HepG2 (cell line): Measurements from ENCODE around the gene ZMPSTE24. TPM values are rescaled to one million over a fixed set of nuclear protein-coding genes. Genes with fewer than 3 reads are reported as not detected.

ENCODE experiments used
- ATAC-seq: fragments of 200-7000 bp; cut with Tn5 transposase; 3 replicates; pipeline ENCODE4 v1.9.1; 2020; ENCODE audit warnings: mild to moderate bottlenecking, moderate library complexity
- BruUV-seq: library from RNA; stranded (reverse); fragments of 400-500 nt; replicated peaks from 2 replicates; lab custom pipeline; 2021; lab: Mats Ljungman, UMichigan
- CTCF ChIA-PET: fragments of 300-600 bp; formaldehyde crosslinking; extraction: SDS; loops from one replicate; lab custom pipeline; 2021; ENCODE audit warnings: low total read pairs, inconsistent platforms, low intra/inter-chr PET ratio; lab: Yijun Ruan, JAX
- POLR2A ChIA-PET: fragments of 350-600 bp; sonication (Branson Sonifier 250); formaldehyde crosslinking; loops from one replicate; lab custom pipeline; 2020; ENCODE audit warnings: antibody characterized with exemption, inconsistent platforms; lab: Yijun Ruan, JAX
- DNase-seq: peaks from one replicate; pipeline ENCODE4 v3.0.0-alpha.2; 2015; ENCODE audit warnings: low spot score
- FAIRE-seq: peaks from 3 replicates; lab custom pipeline; 2011; peaks lifted over from hg19 to GRCh38; lab: Jason Lieb, UNC
- H2AFZ ChIP-seq: one replicate; pipeline ENCODE4 v1.6.1; 2011; ENCODE audit warnings: low read length, inconsistent platforms
- H3K27ac ChIP-seq: fragments of 300-600 bp; 3 replicates; pipeline ENCODE4 v1.8.0; 2011; ENCODE audit warnings: mixed run types, mild to moderate bottlenecking, mixed read lengths, low read length, inconsistent platforms; ENCODE audit not compliant: insufficient read depth; ENCODE audit errors: extremely low read length
- H3K27me3 ChIP-seq, 2 experiments: fragments of 200-600 bp in 1 of 2; 2 replicates in 1 of 2; 3 replicates in 1 of 2; pipeline versions ENCODE4 v1.6.0 to v1.8.0; 2011; ENCODE audit warnings: low read length in 2 of 2, mild to moderate bottlenecking in 2 of 2, moderate library complexity in 2 of 2, inconsistent platforms in 1 of 2; ENCODE audit not compliant: insufficient read depth in 2 of 2, control insufficient read depth in 1 of 2
- H3K36me3 ChIP-seq, 2 experiments: fragments of 200-600 bp in 1 of 2; replicated peaks in 1 of 2; 2 replicates in 1 of 2; 3 replicates in 1 of 2; pipeline versions ENCODE4 v1.5.1 to v1.8.0; 2011; ENCODE audit warnings: low read length in 2 of 2, inconsistent platforms in 1 of 2; ENCODE audit not compliant: insufficient read depth in 2 of 2, control insufficient read depth in 1 of 2
- H3K4me1 ChIP-seq: 2 replicates; pipeline ENCODE4 v1.5.1; 2012; ENCODE audit warnings: low read length, inconsistent platforms; ENCODE audit not compliant: insufficient read depth
- H3K4me2 ChIP-seq: 2 replicates; pipeline ENCODE4 v1.6.0; 2011; ENCODE audit warnings: low read depth, low read length, inconsistent platforms
- H3K4me3 ChIP-seq, 3 experiments: fragments of 200-600 bp in 1 of 3; sonication (generic), shearing (Covaris generic) in 1 of 3; replicated peaks in 1 of 3; 2 replicates each; pipeline ENCODE4 v1.5.1; 2011 to 2016; ENCODE audit warnings: low read length in 3 of 3, inconsistent platforms in 2 of 3, low read depth in 2 of 3, mild to moderate bottlenecking in 2 of 3, control low read depth in 1 of 3, mixed read lengths in 1 of 3; ENCODE audit not compliant: insufficient read depth in 1 of 3
- H3K79me2 ChIP-seq: one replicate; pipeline ENCODE4 v1.6.1; 2011; ENCODE audit warnings: low read length, inconsistent platforms; ENCODE audit not compliant: insufficient read depth
- H3K9ac ChIP-seq: 2 replicates; pipeline ENCODE4 v1.6.0; 2011; ENCODE audit warnings: mild to moderate bottlenecking, low read depth, low read length, inconsistent platforms; ENCODE audit not compliant: insufficient read depth
- H3K9me3 ChIP-seq: 2 replicates; pipeline ENCODE4 v1.5.1; 2012; ENCODE audit warnings: mild to moderate bottlenecking, low read length
- H4K20me1 ChIP-seq: 2 replicates; pipeline ENCODE4 v1.6.0; 2011; ENCODE audit warnings: inconsistent platforms, mild to moderate bottlenecking, low read length, moderate library complexity; ENCODE audit not compliant: insufficient read depth
- ATAD3A ChIP-seq: sonication (generic); formaldehyde crosslinking; IDR thresholded peaks from 2 replicates; pipeline ENCODE4 v1.4.0; 2020; ENCODE audit warnings: missing genetic modification reagents
- BCL6 ChIP-seq: IDR thresholded peaks from 2 replicates; pipeline ENCODE4 v1.6.1; 2016; ENCODE audit warnings: missing genetic modification reagents, missing compliant biosample characterization
- DNMT1 ChIP-seq: sonication (generic); formaldehyde crosslinking; IDR thresholded peaks from 2 replicates; pipeline ENCODE4 v1.5.1; 2020; ENCODE audit warnings: mild to moderate bottlenecking, missing genetic modification reagents
- FOXC1 ChIP-seq: sonication (generic); formaldehyde crosslinking; IDR thresholded peaks from 2 replicates; pipeline ENCODE4 v1.8.0; 2022; ENCODE audit warnings: mild to moderate bottlenecking, missing genetic modification reagents, borderline replicate concordance
- GFI1 ChIP-seq: sonication (generic); formaldehyde crosslinking; IDR thresholded peaks from 2 replicates; pipeline ENCODE4 v1.5.0; 2020; ENCODE audit warnings: missing genetic modification reagents, mild to moderate bottlenecking, borderline replicate concordance
- IRX3 ChIP-seq: sonication (generic); formaldehyde crosslinking; IDR thresholded peaks from 2 replicates; pipeline ENCODE4 v1.8.1; 2023; ENCODE audit warnings: mild to moderate bottlenecking, low read depth, missing genetic modification reagents, borderline replicate concordance
- KDM2A ChIP-seq: sonication (generic); formaldehyde crosslinking; IDR thresholded peaks from 2 replicates; pipeline ENCODE4 v1.4.0; 2020; ENCODE audit warnings: low read depth, missing genetic modification reagents, borderline replicate concordance
- MED1 ChIP-seq: sonication (generic); formaldehyde crosslinking; IDR thresholded peaks from 2 replicates; pipeline ENCODE4 v1.4.0; 2020; ENCODE audit warnings: missing genetic modification reagents
- MLXIP ChIP-seq: sonication (generic); formaldehyde crosslinking; IDR thresholded peaks from 2 replicates; pipeline ENCODE4 v1.9.0; 2021; ENCODE audit warnings: missing genetic modification reagents, borderline replicate concordance
- NR2C2 ChIP-seq: sonication (generic); formaldehyde crosslinking; IDR thresholded peaks from 2 replicates; pipeline ENCODE4 v1.4.0; 2020; ENCODE audit warnings: missing genetic modification reagents, mild to moderate bottlenecking, moderate library complexity, borderline replicate concordance
- RFX5 ChIP-seq: IDR thresholded peaks from 2 replicates; pipeline ENCODE4 v1.6.1; 2011; ENCODE audit warnings: low read depth, low read length, improper control_type of control experiment
- SYNCRIP ChIP-seq: fragments of 200-400 bp; formaldehyde crosslinking; IDR thresholded peaks from 2 replicates; pipeline ENCODE4 v1.6.1; 2018; ENCODE audit warnings: mild to moderate bottlenecking, low read depth, low read length; ENCODE audit not compliant: insufficient read depth
- ZC3H4 ChIP-seq: sonication (generic); formaldehyde crosslinking; IDR thresholded peaks from 2 replicates; pipeline ENCODE4 v1.4.0; 2020; ENCODE audit warnings: missing genetic modification reagents, borderline replicate concordance
- ZMAT3 ChIP-seq: sonication (generic); formaldehyde crosslinking; conservative IDR thresholded peaks from 2 replicates; pipeline ENCODE4 v1.7.0; 2021; ENCODE audit warnings: missing genetic modification reagents
- ZNF33B ChIP-seq: sonication (generic); formaldehyde crosslinking; IDR thresholded peaks from 2 replicates; pipeline ENCODE4 v1.5.1; 2020; ENCODE audit warnings: mild to moderate bottlenecking, missing genetic modification reagents
- ZNF550 ChIP-seq: sonication (generic); formaldehyde crosslinking; IDR thresholded peaks from 2 replicates; pipeline ENCODE4 v1.4.0; 2020; ENCODE audit warnings: mild to moderate bottlenecking, missing genetic modification reagents, borderline replicate concordance
- ZNF556 ChIP-seq: sonication (generic); formaldehyde crosslinking; IDR thresholded peaks from 2 replicates; pipeline ENCODE4 v1.4.0; 2020; ENCODE audit warnings: mild to moderate bottlenecking, missing genetic modification reagents, borderline replicate concordance
- ZNF674 ChIP-seq: sonication (generic); formaldehyde crosslinking; IDR thresholded peaks from 2 replicates; pipeline ENCODE4 v1.5.0; 2020; ENCODE audit warnings: low read depth, mild to moderate bottlenecking, missing genetic modification reagents
- ZNF775 ChIP-seq: sonication (generic); formaldehyde crosslinking; IDR thresholded peaks from 2 replicates; pipeline ENCODE4 v1.4.0; 2020; ENCODE audit warnings: missing genetic modification reagents, mild to moderate bottlenecking, moderate library complexity, borderline replicate concordance
- WGBS: methylation state at CpG from one replicate; pipeline ENCODE4 v1.1.6; 2017; ENCODE audit warnings: low lambda C conversion rate; 5-methylcytosine and 5-hydroxymethylcytosine counted together
- in situ Hi-C: cut with HindIII; loops from 2 replicates; pipeline ENCODE4 v1.10.0; 2017; ENCODE audit warnings: low pct_unique_long_range_greater_than_20kb; ENCODE audit not compliant: extremely low pct_ligation_motif_present
- intact Hi-C: fragments of 100-400 bp; cut with micrococcal nuclease; formaldehyde crosslinking; loops from one replicate; pipeline ENCODE4 v1.10.0; 2022; ENCODE audit not compliant: unreplicated experiment
- polyA plus RNA-seq, 8 experiments: library from polyadenylated mRNA; depleted of rRNA in 3 of 8; stranded (reverse) in 7 of 8; unstranded in 1 of 8; fragments of >200 nt; fragmentation: Illumina TruSeq in 4 of 8; extraction: Trizol in 4 of 8; gene quantifications; 2 replicates each; pipeline versions ENCODE4 v1.2.1 to v1.2.3, GENCODE V29; 2011 to 2016; ENCODE audit warnings: low read depth in 4 of 8, missing spikeins in 1 of 8, mixed read lengths in 1 of 8; ENCODE audit not compliant: insufficient read depth in 1 of 8
- total RNA-seq, 5 experiments: library from RNA; depleted of rRNA; stranded (reverse); fragments of >200 nt; fragmentation: Illumina TruSeq; extraction: Trizol; gene quantifications; 2 replicates each; pipeline ENCODE4 v1.2.3, GENCODE V29; 2016; ENCODE audit warnings: low read depth in 1 of 5

Gene ZMPSTE24
- total and polyA plus RNA-seq, 2 of the 13 experiments (the other 11 are each of a cell fraction or from before 2014, with no cell fraction given) = 13.6 to 60.2 TPM

- TF ChIP-seq MLXIP (CRISPR knock-in tag) (no peak), BCL6 (CRISPR knock-in tag) (no peak), KDM2A (CRISPR knock-in tag) (no peak), ZNF550 (no peak), MED1 (CRISPR knock-in tag) (no peak), SYNCRIP (no peak), ATAD3A (CRISPR knock-in tag) (no peak), FOXC1 (CRISPR knock-in tag) (no peak)
Observed at GRCh38 chr1:40270152-40270834, 12.3 kb downstream of the ZMPSTE24 start (continued).

GRCh38 chr1:40272653-40273213 is 14.7 kb downstream of the ZMPSTE24 start:
- Histone ChIP-seq H3K4me2 (no peak overlapping the region), H3K4me3 (no peak overlapping the region), H3K36me3 (peaks cover 7 to 56% of the 10 kb centered on the region in 2 experiments; a peak in 4 of 5 replicates), H3K4me1 (no peaks in the 10 kb centered on the region), H3K27ac (no peak overlapping the region), H2AFZ (no peak overlapping the region), H3K9me3 (no peaks in the 10 kb centered on the region), H3K27me3 (no peaks in the 10 kb centered on the region), H3K9ac (no peak overlapping the region), H3K79me2 (no peaks in the 10 kb centered on the region), H4K20me1 (no peaks in the 10 kb centered on the region)
- in situ Hi-C loops (no loop called here), intact Hi-C loops (no loop called here)
- DNase-seq (no peak), ATAC-seq (no peak), FAIRE-seq (no peak)
- ChIA-PET POLR2A (no interaction called here), CTCF (no interaction called here)
- WGBS = 100% methylated on average over 3 of the region's 3 CpGs
- no TSS peak for BruUV-seq
- TF ChIP-seq ZC3H4 (CRISPR knock-in tag) (no peak), ZNF33B (CRISPR knock-in tag) (no peak), DNMT1 (CRISPR knock-in tag) (no peak), NR2C2 (CRISPR knock-in tag) (no peak), ZNF556 (CRISPR knock-in tag) (no peak), ZNF674 (CRISPR knock-in tag) (no peak), ZMAT3 (no peak), IRX3 (CRISPR knock-in tag) (no peak), GFI1 (no peak), ZNF775 (no peak), RFX5 (no peak)
